Activated CD8-positive, alpha-beta T cell treated with anti-CD3 and anti-CD28 coated beads for 36 hours (primary cell): ENCODE data around the gene VRTN. TPM values are rescaled to one million over a fixed set of nuclear protein-coding genes. Genes with fewer than 3 reads are reported as not detected.

ENCODE experiments used
- ATAC-seq: fragments of 200-7000 bp; cut with Tn5 transposase; one replicate; pipeline ENCODE4 v1.10.0; 2021; ENCODE audit warnings: mild to moderate bottlenecking, moderate library complexity
- CTCF ChIA-PET: fragments of 350-600 bp; sonication (Branson Sonifier 250); formaldehyde crosslinking; loops from one replicate; lab custom pipeline; 2021; ENCODE audit warnings: antibody characterized with exemption; lab: Charles Lee
- POLR2A ChIA-PET: fragments of 350-600 bp; sonication (Branson Sonifier 250); formaldehyde crosslinking; loops from one replicate; lab custom pipeline; 2021; ENCODE audit warnings: antibody characterized with exemption; lab: Charles Lee
- DNase-seq: peaks from one replicate; pipeline ENCODE4 v3.0.0-alpha.2; 2020
- H3K27ac Mint-ChIP-seq: one replicate; pipeline ENCODE4 v1.8.0; 2021; ENCODE audit warnings: mild to moderate bottlenecking, mixed read lengths
- H3K27me3 Mint-ChIP-seq: one replicate; pipeline ENCODE4 v1.8.0; 2021; ENCODE audit warnings: mixed read lengths
- H3K36me3 Mint-ChIP-seq: one replicate; pipeline ENCODE4 v1.8.0; 2021; ENCODE audit warnings: low read depth, mixed read lengths
- H3K4me1 Mint-ChIP-seq: one replicate; pipeline ENCODE4 v1.8.0; 2021; ENCODE audit warnings: low read depth, mixed read lengths
- H3K4me3 Mint-ChIP-seq: one replicate; pipeline ENCODE4 v1.8.0; 2021; ENCODE audit warnings: mild to moderate bottlenecking, moderate library complexity, mixed read lengths
- H3K9me3 Mint-ChIP-seq: one replicate; pipeline ENCODE4 v1.8.0; 2021; ENCODE audit warnings: mixed read lengths
- CTCF ChIP-seq: fragments of 200-600 bp; IDR thresholded peaks from one replicate; pipeline ENCODE4 v1.8.0; 2022; ENCODE audit warnings: antibody characterized with exemption, mild to moderate bottlenecking
- intact Hi-C: fragments of 100-400 bp; cut with micrococcal nuclease; formaldehyde crosslinking; loops from one replicate; pipeline ENCODE4 v1.10.0; 2022
- total RNA-seq, 2 experiments: library from RNA; stranded (reverse); gene quantifications; one replicate each; pipeline ENCODE4 v1.2.3, GENCODE V29; 2021

The VRTN gene
- total RNA-seq, 2 experiments from 2014 or later, result not detected

DNA sequence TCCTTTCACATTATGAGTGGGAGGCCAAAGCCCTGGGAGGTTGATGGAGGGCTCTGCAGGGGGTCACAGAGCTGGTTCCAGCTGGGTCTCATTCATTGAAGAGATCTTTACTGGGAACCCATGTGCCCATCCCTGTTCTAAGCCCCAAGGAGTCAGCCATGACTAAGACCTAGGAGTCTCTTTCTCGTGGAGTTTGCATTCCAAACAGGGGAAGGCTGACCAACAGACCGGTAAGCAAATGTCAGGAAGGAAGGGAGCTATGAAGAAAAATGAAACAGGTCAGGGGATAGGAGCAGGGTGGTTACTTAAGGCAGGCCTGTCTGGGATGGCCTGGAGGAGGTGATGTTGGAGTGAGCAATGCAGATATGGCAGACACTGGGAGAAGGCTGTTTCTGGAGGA, 46.3 kb downstream of the VRTN start:
- no peaks in the 10 kb centered on the region for H3K4me1 Mint-ChIP-seq
- no peak for TF ChIP-seq CTCF
- no peaks in the 10 kb centered on the region for H3K27me3 Mint-ChIP-seq
- no peaks in the 10 kb centered on the region for H3K36me3 Mint-ChIP-seq
- no peak overlapping the region for H3K4me3 Mint-ChIP-seq
- ATAC-seq (no peak), DNase-seq (no peak)
- H3K27ac Mint-ChIP-seq, result no peak overlapping the region
- POLR2A ChIA-PET, result no interaction called here
- CTCF ChIA-PET, result no interaction called here
- H3K9me3 Mint-ChIP-seq, result no peaks in the 10 kb centered on the region
- intact Hi-C loops, result no loop called here

- intact Hi-C loops, result no loop called here
- Mint-ChIP-seq H3K27ac (no peak overlapping the region), H3K4me1 (no peaks in the 10 kb centered on the region), H3K36me3 (no peaks in the 10 kb centered on the region), H3K4me3 (no peak overlapping the region), H3K27me3 (no peaks in the 10 kb centered on the region), H3K9me3 (no peaks in the 10 kb centered on the region)
- ATAC-seq (no peak), DNase-seq (no peak)
- POLR2A ChIA-PET, result no interaction called here
- CTCF ChIA-PET, result no interaction called here
- no peak for TF ChIP-seq CTCF
Measured at GRCh38 chr14:74395094-74395493, 46.8 kb downstream of the VRTN start.

GRCh38 chr14:74400031-74400685, 51.9 kb downstream of the VRTN start:
- intact Hi-C loops, result no loop called here
- CTCF ChIA-PET, result interaction anchor here (0.6 kb wide), 1 partner anchor 400 kb away, joined by 3 read pairs; no protein-coding TSS in a partner anchor
- POLR2A ChIA-PET, result no interaction called here

DNA sequence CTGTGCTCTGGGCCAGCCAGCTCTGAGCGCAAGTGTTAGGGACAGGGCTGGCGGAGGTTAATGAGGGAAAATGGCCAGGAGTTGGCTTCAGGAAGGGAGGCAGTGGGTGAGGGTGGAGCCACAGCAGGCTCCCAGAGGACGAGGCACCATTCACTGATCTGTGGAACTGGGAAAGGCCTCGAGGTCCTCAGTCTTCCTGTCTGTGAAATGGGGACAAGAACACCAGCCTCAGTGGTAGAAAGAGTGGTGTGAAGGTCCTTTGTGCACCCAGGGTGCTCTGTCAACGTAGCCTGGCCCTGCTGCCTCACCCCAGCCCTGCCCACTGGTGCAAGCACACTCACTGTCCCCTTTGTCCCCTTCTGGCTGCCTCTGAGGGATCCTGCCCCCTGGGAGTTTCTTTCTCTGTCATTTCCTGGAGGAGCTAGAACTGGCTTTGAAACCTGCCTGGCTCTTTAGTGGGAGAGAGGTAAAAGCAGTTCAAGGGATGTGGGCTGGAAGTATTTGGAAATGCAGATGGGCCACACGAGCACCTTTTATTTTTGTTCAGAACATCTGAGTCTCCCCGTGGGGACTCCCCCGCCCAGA, 52.7 kb downstream of the VRTN start:
- TF ChIP-seq CTCF, result no peak
- Mint-ChIP-seq H3K27ac (peak overlapping the region; percentile 80), H3K36me3 (no peaks in the 10 kb centered on the region), H3K9me3 (no peaks in the 10 kb centered on the region), H3K27me3 (no peaks in the 10 kb centered on the region), H3K4me1 (peaks cover 15% of the 10 kb centered on the region), H3K4me3 (peak overlapping the region; percentile 51)
- ChIA-PET POLR2A (no interaction called here), CTCF (interaction anchor here (0.5 kb wide), 1 partner anchor 18 kb away, joined by 3 read pairs; no protein-coding TSS in a partner anchor)
- ATAC-seq (peak; percentile 11), DNase-seq (peak; percentile 7)
- intact Hi-C loops, result no loop called here

More at GRCh38 chr14:74400031-74400685, 51.9 kb downstream of the VRTN start:
- TF ChIP-seq CTCF, result no peak
- DNase-seq (no peak), ATAC-seq (no peak)
- Mint-ChIP-seq H3K9me3 (no peaks in the 10 kb centered on the region), H3K27ac (no peak overlapping the region), H3K4me3 (no peak overlapping the region), H3K27me3 (no peaks in the 10 kb centered on the region), H3K36me3 (no peaks in the 10 kb centered on the region), H3K4me1 (peaks cover 15% of the 10 kb centered on the region)
